WERI-Rb-1 (cell line): Measurements from ENCODE around the gene AOC3.
"Not testable (repeated sequence)": the region's sequence is repeated elsewhere in the genome, so short reads cannot be mapped to it uniquely, and the experiment has no call there.

Experiments used
- DNase-seq: peaks from one replicate; pipeline ENCODE4 v3.0.0-alpha.2; 2020
- H3K27ac ChIP-seq: fragments of 250-450 bp; sonication (Bioruptor Pico); 2 replicates; pipeline ENCODE4 v1.5.1; 2020; ENCODE audit warnings: mild to moderate bottlenecking, moderate library complexity
- H3K27me3 ChIP-seq: fragments of 250-450 bp; sonication (Bioruptor Pico); 2 replicates; pipeline ENCODE4 v1.5.1; 2021; ENCODE audit warnings: mild to moderate bottlenecking, low read depth, moderate library complexity; ENCODE audit not compliant: insufficient read depth, severe bottlenecking
- H3K36me3 ChIP-seq: fragments of 250-450 bp; sonication (Bioruptor Pico); 2 replicates; pipeline ENCODE4 v1.5.1; 2020; ENCODE audit warnings: mild to moderate bottlenecking, moderate library complexity
- H3K4me3 ChIP-seq: 2 replicates; pipeline ENCODE4 v1.5.1; 2011; ENCODE audit warnings: low read depth, mild to moderate bottlenecking, control low read depth, low read length
- H3K9me3 ChIP-seq: fragments of 250-450 bp; sonication (Bioruptor Pico); 2 replicates; pipeline ENCODE4 v1.5.1; 2021; ENCODE audit warnings: mild to moderate bottlenecking, moderate library complexity; ENCODE audit not compliant: severe bottlenecking
- TF ChIP-seq, protein P1 (sequence below): IDR thresholded peaks from 2 replicates; pipeline ENCODE4 v1.5.1; 2011; ENCODE audit warnings: low read depth, mild to moderate bottlenecking, control low read depth, inconsistent platforms, low read length

AOC3 gene

DNA sequence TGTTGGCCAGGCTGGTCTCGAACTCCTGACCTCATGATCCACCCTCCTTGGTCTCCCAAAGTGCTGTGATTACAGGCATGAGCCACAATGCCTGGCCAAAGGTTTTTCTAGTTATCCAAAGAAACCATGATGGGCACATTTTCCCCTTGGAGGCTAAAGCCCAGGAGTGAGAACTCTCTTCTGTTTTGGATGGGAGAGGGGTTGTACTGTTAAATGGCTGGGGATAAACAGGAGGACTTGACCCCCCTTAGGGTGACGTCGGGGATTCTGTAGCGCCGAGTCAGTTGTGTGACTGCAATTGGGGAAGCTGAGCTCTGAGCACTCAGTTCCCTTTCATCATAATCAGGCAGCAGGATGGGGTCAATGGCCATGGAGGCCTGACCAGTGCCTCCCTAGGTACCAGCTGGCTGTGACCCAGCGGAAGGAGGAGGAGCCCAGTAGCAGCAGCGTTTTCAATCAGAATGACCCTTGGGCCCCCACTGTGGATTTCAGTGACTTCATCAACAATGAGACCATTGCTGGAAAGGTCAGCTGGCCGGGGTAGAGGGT is 4.1 kb downstream of the AOC3 start:
- no peak overlapping the region for H3K4me3 ChIP-seq
- no peak for DNase-seq

DNA sequence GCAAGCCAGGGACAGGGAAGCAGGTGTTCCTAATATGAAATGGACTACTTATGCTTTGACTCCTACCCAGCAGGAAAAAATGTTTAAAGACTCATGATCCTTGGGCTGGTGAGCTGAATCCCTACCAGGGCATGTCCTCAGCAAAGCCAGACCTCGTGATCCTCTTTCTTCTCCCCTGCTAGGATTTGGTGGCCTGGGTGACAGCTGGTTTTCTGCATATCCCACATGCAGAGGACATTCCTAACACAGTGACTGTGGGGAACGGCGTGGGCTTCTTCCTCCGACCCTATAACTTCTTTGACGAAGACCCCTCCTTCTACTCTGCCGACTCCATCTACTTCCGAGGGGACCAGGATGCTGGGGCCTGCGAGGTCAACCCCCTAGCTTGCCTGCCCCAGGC is 5.1 kb downstream of the AOC3 start:
- not testable (repeated sequence) for H3K36me3 ChIP-seq, H3K4me3 ChIP-seq, H3K27ac ChIP-seq, H3K27me3 ChIP-seq, H3K9me3 ChIP-seq
- peak; percentile 61 for DNase-seq

More for the DNA sequence above, 4.1 kb downstream of the AOC3 start:
- H3K27ac ChIP-seq = no peak overlapping the region
- no peaks in the 10 kb centered on the region for H3K36me3 ChIP-seq
- TF ChIP-seq, protein P1, sequence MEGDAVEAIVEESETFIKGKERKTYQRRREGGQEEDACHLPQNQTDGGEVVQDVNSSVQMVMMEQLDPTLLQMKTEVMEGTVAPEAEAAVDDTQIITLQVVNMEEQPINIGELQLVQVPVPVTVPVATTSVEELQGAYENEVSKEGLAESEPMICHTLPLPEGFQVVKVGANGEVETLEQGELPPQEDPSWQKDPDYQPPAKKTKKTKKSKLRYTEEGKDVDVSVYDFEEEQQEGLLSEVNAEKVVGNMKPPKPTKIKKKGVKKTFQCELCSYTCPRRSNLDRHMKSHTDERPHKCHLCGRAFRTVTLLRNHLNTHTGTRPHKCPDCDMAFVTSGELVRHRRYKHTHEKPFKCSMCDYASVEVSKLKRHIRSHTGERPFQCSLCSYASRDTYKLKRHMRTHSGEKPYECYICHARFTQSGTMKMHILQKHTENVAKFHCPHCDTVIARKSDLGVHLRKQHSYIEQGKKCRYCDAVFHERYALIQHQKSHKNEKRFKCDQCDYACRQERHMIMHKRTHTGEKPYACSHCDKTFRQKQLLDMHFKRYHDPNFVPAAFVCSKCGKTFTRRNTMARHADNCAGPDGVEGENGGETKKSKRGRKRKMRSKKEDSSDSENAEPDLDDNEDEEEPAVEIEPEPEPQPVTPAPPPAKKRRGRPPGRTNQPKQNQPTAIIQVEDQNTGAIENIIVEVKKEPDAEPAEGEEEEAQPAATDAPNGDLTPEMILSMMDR = no peak
- no peaks in the 10 kb centered on the region for H3K9me3 ChIP-seq
- H3K27me3 ChIP-seq = no peaks in the 10 kb centered on the region

DNA sequence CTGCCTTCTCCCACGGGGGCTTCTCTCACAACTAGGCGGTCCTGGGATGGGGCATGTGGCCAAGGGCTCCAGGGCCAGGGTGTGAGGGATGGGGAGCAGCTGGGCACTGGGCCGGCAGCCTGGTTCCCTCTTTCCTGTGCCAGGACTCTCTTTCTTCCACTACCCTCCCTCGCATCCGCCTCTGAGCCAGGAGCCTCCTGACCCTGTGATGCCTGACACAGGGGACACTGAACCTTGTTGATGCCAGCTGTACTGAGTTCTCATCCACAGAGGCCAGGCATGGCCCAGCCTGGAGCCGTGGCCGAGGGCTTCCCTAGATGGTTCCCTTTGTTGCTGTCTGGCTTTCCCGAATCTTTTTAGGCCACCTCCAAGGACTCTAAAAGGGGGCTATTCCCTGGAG is 5.5 kb downstream of the AOC3 start:
- not testable (repeated sequence) for H3K4me3 ChIP-seq, H3K27ac ChIP-seq, H3K27me3 ChIP-seq, H3K36me3 ChIP-seq, H3K9me3 ChIP-seq, DNase-seq

DNA sequence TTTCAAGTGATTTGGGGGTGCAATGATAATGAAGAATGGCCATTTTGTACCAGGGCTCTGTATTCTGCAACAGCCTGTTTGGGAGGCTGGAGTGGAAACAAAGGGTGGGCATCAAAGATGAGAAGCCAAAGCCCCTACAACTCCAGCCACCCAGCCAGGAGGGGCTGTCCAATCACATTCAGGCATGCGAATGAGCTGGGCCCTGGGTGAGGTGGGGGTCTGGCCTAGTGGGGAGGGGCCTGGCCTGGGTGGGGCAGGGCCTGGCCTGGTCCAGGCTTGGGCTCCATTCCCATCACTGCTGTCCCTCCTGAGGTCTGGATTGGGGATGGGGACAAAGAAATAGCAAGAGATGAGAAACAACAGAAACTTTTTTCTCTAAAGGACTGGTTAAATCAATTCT is 6.4 kb downstream of the AOC3 start:
- TF ChIP-seq, protein P1 = no peak
- no peak overlapping the region for H3K27ac ChIP-seq
- no peaks in the 10 kb centered on the region for H3K36me3 ChIP-seq
- DNase-seq = no peak
- H3K9me3 ChIP-seq = no peaks in the 10 kb centered on the region
- H3K4me3 ChIP-seq = no peak overlapping the region
- H3K27me3 ChIP-seq = no peaks in the 10 kb centered on the region

DNA sequence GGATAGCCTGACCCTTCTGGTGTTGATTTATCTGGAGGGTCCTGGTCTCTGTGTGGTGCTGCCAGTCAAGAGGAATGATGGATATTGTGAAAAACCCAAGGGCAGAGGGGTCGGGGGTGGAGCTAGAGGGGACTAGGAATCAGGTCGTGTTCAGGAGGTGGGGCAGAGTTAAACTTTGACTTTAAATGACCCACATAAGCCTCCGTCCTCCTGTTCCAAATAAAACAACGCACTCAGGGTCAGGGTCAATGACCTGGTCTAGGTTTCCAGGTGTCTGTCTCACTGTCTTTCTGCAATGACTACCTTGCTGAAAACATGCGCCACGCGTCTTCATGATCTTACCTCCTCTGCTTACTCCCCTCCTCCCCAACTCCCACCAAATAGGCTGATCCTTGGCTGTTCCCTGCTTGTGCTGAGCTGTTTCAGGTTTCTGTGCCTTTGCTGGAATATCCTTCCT is 14.7 kb downstream of the AOC3 start:
- H3K27ac ChIP-seq = no peak overlapping the region
- no peaks in the 10 kb centered on the region for H3K27me3 ChIP-seq
- no peak overlapping the region for H3K4me3 ChIP-seq
- no peak for DNase-seq
- H3K36me3 ChIP-seq = no peaks in the 10 kb centered on the region
- peaks cover 12% of the 10 kb centered on the region for H3K9me3 ChIP-seq
- TF ChIP-seq, protein P1 = no peak

DNA sequence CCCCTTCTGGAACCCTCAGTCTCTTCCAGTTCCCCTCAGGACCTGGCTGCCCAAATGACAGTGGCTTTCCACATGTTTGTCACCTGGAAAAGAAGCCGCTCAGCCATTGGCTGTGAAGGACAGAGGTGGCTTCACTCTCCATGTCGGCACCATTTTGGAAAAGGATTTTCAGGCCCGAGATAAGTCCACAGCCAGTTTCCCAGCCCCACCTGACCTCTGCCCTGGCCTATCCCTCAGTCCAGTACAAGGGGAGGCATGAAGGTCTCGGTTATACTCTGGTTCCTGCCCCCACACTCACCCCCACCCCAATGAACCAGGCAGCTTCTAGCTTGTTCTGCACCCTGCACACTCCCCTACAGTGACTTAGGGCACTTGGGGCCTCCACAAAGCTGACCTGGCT is 15.2 kb downstream of the AOC3 start:
- DNase-seq = no peak
- Histone ChIP-seq H3K9me3 (peaks cover 18% of the 10 kb centered on the region), H3K4me3 (no peak overlapping the region), H3K27me3 (no peaks in the 10 kb centered on the region), H3K27ac (no peak overlapping the region), H3K36me3 (no peaks in the 10 kb centered on the region)
- TF ChIP-seq, protein P1 = no peak
